ENCODE measurements around the gene TCIRG1. TPM values are rescaled to one million over a fixed set of nuclear protein-coding genes. Genes with fewer than 3 reads are reported as not detected.
A peak's percentile ranks its signal among the peaks of the same experiment; 100 is the strongest.

The TCIRG1 gene
- total and polyA plus RNA-seq, 2 of the 13 experiments (the other 11 are each of a cell fraction or from before 2014, with no cell fraction given) = 48.0 to 69.6 TPM

- TF ChIP-seq, protein P1, sequence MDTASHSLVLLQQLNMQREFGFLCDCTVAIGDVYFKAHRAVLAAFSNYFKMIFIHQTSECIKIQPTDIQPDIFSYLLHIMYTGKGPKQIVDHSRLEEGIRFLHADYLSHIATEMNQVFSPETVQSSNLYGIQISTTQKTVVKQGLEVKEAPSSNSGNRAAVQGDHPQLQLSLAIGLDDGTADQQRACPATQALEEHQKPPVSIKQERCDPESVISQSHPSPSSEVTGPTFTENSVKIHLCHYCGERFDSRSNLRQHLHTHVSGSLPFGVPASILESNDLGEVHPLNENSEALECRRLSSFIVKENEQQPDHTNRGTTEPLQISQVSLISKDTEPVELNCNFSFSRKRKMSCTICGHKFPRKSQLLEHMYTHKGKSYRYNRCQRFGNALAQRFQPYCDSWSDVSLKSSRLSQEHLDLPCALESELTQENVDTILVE (CRISPR knock-in tag; IDR thresholded peaks at IDR 0.05) = 0 out of 2 replicates have a peak, but pooled peaks have one; percentile 17
- TF ChIP-seq ZMYM3 (CRISPR knock-in tag; IDR thresholded peaks at IDR 0.05) (no peak), IRF1 (CRISPR knock-in tag; IDR thresholded peaks at IDR 0.05; ENCODE audit: low read depth) (no peak), NFYB (CRISPR knock-in tag; IDR thresholded peaks at IDR 0.05) (peak; percentile 91), ZNF670 (CRISPR knock-in tag; IDR thresholded peaks at IDR 0.05; ENCODE audit: borderline replicate concordance) (no peak; the same call in 1 of the 2 replicates), SNRNP70 (IDR thresholded peaks at IDR 0.05; ENCODE audit: low read depth, low read length) (no peak), BCL6 (CRISPR knock-in tag; IDR thresholded peaks at IDR 0.05) (0 out of 2 replicates have a peak, but pooled peaks have one; percentile 23), CCDC6 (CRISPR knock-in tag; IDR thresholded peaks at IDR 0.05) (no peak), ARHGAP35 (CRISPR knock-in tag; IDR thresholded peaks at IDR 0.05; ENCODE audit: borderline replicate concordance) (peak; percentile 71; the same call in 1 of the 2 replicates), HNRNPL (IDR thresholded peaks at IDR 0.05; ENCODE audit: low read depth, low read length) (0 out of 2 replicates have a peak, but pooled peaks have one; percentile 25), PHB2 (IDR thresholded peaks at IDR 0.05; ENCODE audit: partially characterized antibody) (no peak), YY1 (IDR thresholded peaks at IDR 0.05; ENCODE audit: insufficient read depth, insufficient replicate concordance, low read depth, low read length) (peak; percentile 95), SP4 (CRISPR knock-in tag; IDR thresholded peaks at IDR 0.05) (peak; percentile 54; the same call in 1 of the 2 replicates), ZNF205 (CRISPR knock-in tag; IDR thresholded peaks at IDR 0.05) (no peak; the same call in 1 of the 2 replicates), ZNF607 (CRISPR knock-in tag; IDR thresholded peaks at IDR 0.05; ENCODE audit: borderline replicate concordance) (no peak), CREM (IDR thresholded peaks at IDR 0.05) (peak; percentile 72), CREM (CRISPR knock-in tag; IDR thresholded peaks at IDR 0.05) (no peak), WIZ (CRISPR knock-in tag; IDR thresholded peaks at IDR 0.05) (no peak), FIP1L1 (IDR thresholded peaks at IDR 0.05; ENCODE audit: borderline replicate concordance, insufficient read depth, low read depth, low read length) (no peak), CEBPB (IDR thresholded peaks at IDR 0.05; ENCODE audit: borderline replicate concordance, low read depth, low read length) (no peak), PAWR (CRISPR knock-in tag; IDR thresholded peaks at IDR 0.05; ENCODE audit: borderline replicate concordance) (no peak), ZNF263 (CRISPR knock-in tag; IDR thresholded peaks at IDR 0.05) (no peak)
- TF ChIP-seq, protein P2, sequence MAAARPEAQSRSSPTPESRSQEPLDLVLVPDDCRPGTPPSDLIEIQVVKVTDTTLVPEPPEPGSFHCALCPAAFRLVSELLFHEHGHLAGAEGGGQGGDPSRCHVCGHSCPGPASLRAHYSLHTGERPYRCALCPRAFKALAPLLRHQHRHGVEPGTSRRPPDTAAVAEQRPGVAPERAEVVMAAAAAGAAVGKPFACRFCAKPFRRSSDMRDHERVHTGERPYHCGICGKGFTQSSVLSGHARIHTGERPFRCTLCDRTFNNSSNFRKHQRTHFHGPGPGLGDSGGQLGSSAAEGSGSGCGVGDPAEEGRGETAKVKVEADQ (CRISPR knock-in tag; IDR thresholded peaks at IDR 0.05; ENCODE audit: borderline replicate concordance) = peak; percentile 78; the same call in 1 of the 2 replicates
- TF ChIP-seq, protein P3, sequence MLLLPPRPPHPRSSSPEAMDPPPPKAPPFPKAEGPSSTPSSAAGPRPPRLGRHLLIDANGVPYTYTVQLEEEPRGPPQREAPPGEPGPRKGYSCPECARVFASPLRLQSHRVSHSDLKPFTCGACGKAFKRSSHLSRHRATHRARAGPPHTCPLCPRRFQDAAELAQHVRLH (CRISPR knock-in tag; IDR thresholded peaks at IDR 0.05; ENCODE audit: borderline replicate concordance, low read depth) = no peak; the same call in none of the 2 replicates
- TF ChIP-seq, protein P4, sequence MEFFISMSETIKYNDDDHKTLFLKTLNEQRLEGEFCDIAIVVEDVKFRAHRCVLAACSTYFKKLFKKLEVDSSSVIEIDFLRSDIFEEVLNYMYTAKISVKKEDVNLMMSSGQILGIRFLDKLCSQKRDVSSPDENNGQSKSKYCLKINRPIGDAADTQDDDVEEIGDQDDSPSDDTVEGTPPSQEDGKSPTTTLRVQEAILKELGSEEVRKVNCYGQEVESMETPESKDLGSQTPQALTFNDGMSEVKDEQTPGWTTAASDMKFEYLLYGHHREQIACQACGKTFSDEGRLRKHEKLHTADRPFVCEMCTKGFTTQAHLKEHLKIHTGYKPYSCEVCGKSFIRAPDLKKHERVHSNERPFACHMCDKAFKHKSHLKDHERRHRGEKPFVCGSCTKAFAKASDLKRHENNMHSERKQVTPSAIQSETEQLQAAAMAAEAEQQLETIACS (CRISPR knock-in tag; IDR thresholded peaks at IDR 0.05) = no peak
Measured at GRCh38 chr11:68030318-68031143, 8.3 kb upstream of the TCIRG1 start, which contains the start of gene NDUFS8 (continued).

All from HepG2 (cell line).